Activated T-cell treated with anti-CD3 and anti-CD28 coated beads, Interleukin-2, amount 50 U/mL, for 24 hours (primary cell): ENCODE results near the gene METTL2A.
"Not testable (repeated sequence)": the region's sequence is repeated elsewhere in the genome, so short reads cannot be mapped to it uniquely, and the experiment has no call there.

ENCODE experiments used
- DNase-seq: peaks from one replicate; pipeline ENCODE4 v3.0.0-alpha.2; 2020
- H3K27ac Mint-ChIP-seq: 2 replicates; pipeline ENCODE4 v1.8.0; 2020; ENCODE audit warnings: mild to moderate bottlenecking, mixed read lengths
- H3K27me3 Mint-ChIP-seq: 2 replicates; pipeline ENCODE4 v1.8.0; 2020; ENCODE audit warnings: mixed read lengths
- H3K36me3 Mint-ChIP-seq: 2 replicates; pipeline ENCODE4 v1.8.0; 2020; ENCODE audit warnings: low read depth, mixed read lengths
- H3K4me1 Mint-ChIP-seq: 2 replicates; pipeline ENCODE4 v1.8.0; 2020; ENCODE audit warnings: low read depth, mixed read lengths
- H3K4me3 Mint-ChIP-seq: 2 replicates; pipeline ENCODE4 v1.8.0; 2020; ENCODE audit warnings: mild to moderate bottlenecking, moderate library complexity, mixed read lengths
- H3K9me3 Mint-ChIP-seq: 2 replicates; pipeline ENCODE4 v1.8.0; 2020; ENCODE audit warnings: mixed read lengths

Gene METTL2A

GRCh38 chr17:62453656-62454055, 30.0 kb downstream of the METTL2A start:
- not testable (repeated sequence) for H3K9me3 Mint-ChIP-seq, H3K27me3 Mint-ChIP-seq, DNase-seq, H3K4me3 Mint-ChIP-seq
- H3K4me1 Mint-ChIP-seq: peaks cover 21% of the 10 kb centered on the region
- H3K36me3 Mint-ChIP-seq: peaks cover 23% of the 10 kb centered on the region
- peak overlapping the region; percentile 3 for H3K27ac Mint-ChIP-seq

- Mint-ChIP-seq H3K36me3 (peaks cover 18% of the 10 kb centered on the region), H3K4me1 (peaks cover 22% of the 10 kb centered on the region)
- H3K27me3 Mint-ChIP-seq, H3K27ac Mint-ChIP-seq, H3K9me3 Mint-ChIP-seq, DNase-seq, H3K4me3 Mint-ChIP-seq: not testable (repeated sequence)
Measured at GRCh38 chr17:62454111-62454510, 30.4 kb downstream of the METTL2A start.

DNA sequence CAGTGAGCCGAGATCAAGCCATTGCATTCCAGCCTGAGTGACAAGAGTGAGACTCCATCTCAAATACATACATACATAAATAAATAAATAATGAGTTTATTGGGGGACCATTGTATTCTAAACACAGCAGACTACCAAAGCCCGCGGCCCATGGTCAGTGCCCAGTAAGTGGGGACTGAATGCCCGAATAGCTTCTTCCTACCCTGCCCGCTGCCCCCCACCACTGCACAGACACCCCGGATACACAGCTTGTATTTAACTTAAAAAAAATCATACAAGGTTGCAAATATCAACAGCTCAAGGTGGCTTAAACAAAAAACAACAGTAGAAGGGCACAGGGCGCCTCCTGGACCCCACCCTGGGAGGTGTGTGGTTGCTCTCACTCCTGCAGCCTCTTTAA, 32.3 kb downstream of the METTL2A start:
- Mint-ChIP-seq H3K4me1 (peaks cover 22% of the 10 kb centered on the region), H3K9me3 (no peaks in the 10 kb centered on the region), H3K36me3 (peaks cover 6% of the 10 kb centered on the region), H3K4me3 (no peak overlapping the region), H3K27me3 (no peaks in the 10 kb centered on the region), H3K27ac (no peak overlapping the region)
- no peak for DNase-seq

- H3K36me3 Mint-ChIP-seq, H3K27me3 Mint-ChIP-seq, H3K9me3 Mint-ChIP-seq, H3K27ac Mint-ChIP-seq, H3K4me3 Mint-ChIP-seq, DNase-seq: not testable (repeated sequence)
- peaks cover 18% of the 10 kb centered on the region for H3K4me1 Mint-ChIP-seq
Measured at GRCh38 chr17:62458483-62458882, 34.8 kb downstream of the METTL2A start.

- DNase-seq, H3K27me3 Mint-ChIP-seq, H3K36me3 Mint-ChIP-seq, H3K9me3 Mint-ChIP-seq, H3K4me3 Mint-ChIP-seq, H3K4me1 Mint-ChIP-seq, H3K27ac Mint-ChIP-seq: not testable (repeated sequence)
Measured at GRCh38 chr17:62464422-62464821, 40.7 kb downstream of the METTL2A start.

- not testable (repeated sequence) for H3K4me3 Mint-ChIP-seq, H3K27me3 Mint-ChIP-seq, H3K36me3 Mint-ChIP-seq, DNase-seq, H3K27ac Mint-ChIP-seq, H3K9me3 Mint-ChIP-seq, H3K4me1 Mint-ChIP-seq
Measured at GRCh38 chr17:62465271-62465670, 41.6 kb downstream of the METTL2A start.

- H3K4me3 Mint-ChIP-seq, H3K9me3 Mint-ChIP-seq, H3K27me3 Mint-ChIP-seq: not testable (repeated sequence)
Measured at GRCh38 chr17:62470666-62471379, 47.1 kb downstream of the METTL2A start.

GRCh38 chr17:62471380-62471880, 47.7 kb downstream of the METTL2A start:
- not testable (repeated sequence) for H3K27me3 Mint-ChIP-seq, DNase-seq, H3K36me3 Mint-ChIP-seq, H3K9me3 Mint-ChIP-seq, H3K27ac Mint-ChIP-seq, H3K4me3 Mint-ChIP-seq, H3K4me1 Mint-ChIP-seq

More at GRCh38 chr17:62470666-62471379, 47.1 kb downstream of the METTL2A start:
- DNase-seq: peak; percentile 75
- not testable (repeated sequence) for H3K4me1 Mint-ChIP-seq, H3K36me3 Mint-ChIP-seq
- peak overlapping the region; percentile 47 for H3K27ac Mint-ChIP-seq

GRCh38 chr17:62473030-62473982, 49.6 kb downstream of the METTL2A start:
- H3K9me3 Mint-ChIP-seq, H3K27ac Mint-ChIP-seq, H3K27me3 Mint-ChIP-seq, DNase-seq, H3K36me3 Mint-ChIP-seq, H3K4me3 Mint-ChIP-seq: not testable (repeated sequence)
- H3K4me1 Mint-ChIP-seq: peaks cover 17% of the 10 kb centered on the region

GRCh38 chr17:62477111-62477510, 53.4 kb downstream of the METTL2A start:
- H3K4me1 Mint-ChIP-seq: peaks cover 25% of the 10 kb centered on the region
- H3K36me3 Mint-ChIP-seq: peaks cover 25% of the 10 kb centered on the region
- peak overlapping the region; percentile 80 for H3K4me3 Mint-ChIP-seq
- not testable (repeated sequence) for H3K27me3 Mint-ChIP-seq, DNase-seq, H3K9me3 Mint-ChIP-seq
- peak overlapping the region; percentile 79 for H3K27ac Mint-ChIP-seq

DNA sequence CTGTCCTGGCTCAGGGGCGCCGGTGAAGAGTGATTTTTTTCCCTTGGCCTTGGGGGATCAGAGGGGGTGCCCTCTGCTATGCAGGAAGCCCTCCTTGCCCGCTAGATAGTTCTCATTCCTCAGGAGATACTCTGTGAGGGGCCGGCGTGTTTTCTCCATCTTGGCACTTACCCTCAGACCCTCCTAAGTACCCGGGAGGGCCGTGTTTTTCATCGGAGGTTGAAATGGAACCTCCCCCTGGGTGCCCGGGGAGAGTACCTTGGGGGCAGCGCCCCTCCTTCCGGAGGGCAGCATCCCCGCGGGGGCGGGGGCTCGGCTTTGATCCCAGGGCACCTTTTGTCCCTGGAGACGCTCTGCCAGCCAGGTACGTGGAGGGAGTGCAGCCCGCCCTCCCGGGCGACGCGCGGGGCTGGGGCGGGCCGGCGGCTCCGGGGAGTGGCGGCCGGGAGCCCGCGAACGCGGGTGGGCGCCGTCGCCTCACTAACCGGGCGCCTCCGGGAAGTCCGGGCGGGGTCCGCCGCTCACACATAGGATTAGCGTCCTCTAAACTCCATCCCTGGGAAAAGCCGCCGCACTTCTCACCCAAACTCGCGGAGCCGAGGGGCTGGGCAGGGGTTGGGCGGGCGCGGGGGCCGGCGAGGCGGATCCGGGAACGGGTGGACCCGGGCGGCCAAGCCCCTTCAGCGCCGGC, 54.2 kb downstream of the METTL2A start:
- H3K4me3 Mint-ChIP-seq: peak overlapping the region; percentile 80
- peak; percentile 72 for DNase-seq
- not testable (repeated sequence) for H3K27me3 Mint-ChIP-seq

DNA sequence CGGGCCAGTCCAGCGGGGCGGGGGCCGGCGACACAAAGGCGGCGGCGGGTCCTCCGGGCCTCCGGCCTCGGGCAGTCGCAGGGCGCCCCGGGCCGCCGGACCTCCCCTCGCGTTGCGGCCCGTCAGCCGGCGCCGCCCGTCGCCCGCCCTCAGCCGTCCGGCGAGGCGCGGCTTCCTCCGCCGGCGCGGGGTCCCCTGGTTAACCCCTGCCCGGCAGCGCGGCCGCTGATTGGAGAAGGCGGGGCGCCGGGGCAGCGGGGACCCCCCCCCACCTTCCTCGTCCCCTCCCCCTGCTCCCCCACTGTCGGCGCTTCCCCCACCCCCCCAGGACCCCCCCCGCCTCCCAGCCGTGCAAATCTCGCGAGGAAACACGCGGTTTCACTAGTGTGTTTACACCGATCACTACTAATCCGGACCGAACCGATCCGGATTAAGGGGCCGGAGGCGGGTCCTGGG, 54.8 kb downstream of the METTL2A start, which contains the start of gene TLK2:
TLK2 (plus strand) TSS at position 402 of the 456 bp plus-strand sequence. CDS start 2,301 bp downstream, outside the sequence.
- Mint-ChIP-seq H3K4me3 (peak within 1 kb of the TSS; percentile 90), H3K27ac (peak within 1 kb of the TSS; percentile 96), H3K9me3 (no peaks in the 10 kb centered on the region), H3K4me1 (peaks cover 33% of the 10 kb centered on the region), H3K27me3 (no peaks in the 10 kb centered on the region), H3K36me3 (peaks cover 37% of the 10 kb centered on the region)
- DNase-seq: peak; percentile 86

More for the DNA sequence above, 54.2 kb downstream of the METTL2A start:
- H3K27ac Mint-ChIP-seq: peak overlapping the region; percentile 79
- H3K36me3 Mint-ChIP-seq: peaks cover 32% of the 10 kb centered on the region
- peaks cover 30% of the 10 kb centered on the region for H3K4me1 Mint-ChIP-seq
- H3K9me3 Mint-ChIP-seq: not testable (repeated sequence)

DNA sequence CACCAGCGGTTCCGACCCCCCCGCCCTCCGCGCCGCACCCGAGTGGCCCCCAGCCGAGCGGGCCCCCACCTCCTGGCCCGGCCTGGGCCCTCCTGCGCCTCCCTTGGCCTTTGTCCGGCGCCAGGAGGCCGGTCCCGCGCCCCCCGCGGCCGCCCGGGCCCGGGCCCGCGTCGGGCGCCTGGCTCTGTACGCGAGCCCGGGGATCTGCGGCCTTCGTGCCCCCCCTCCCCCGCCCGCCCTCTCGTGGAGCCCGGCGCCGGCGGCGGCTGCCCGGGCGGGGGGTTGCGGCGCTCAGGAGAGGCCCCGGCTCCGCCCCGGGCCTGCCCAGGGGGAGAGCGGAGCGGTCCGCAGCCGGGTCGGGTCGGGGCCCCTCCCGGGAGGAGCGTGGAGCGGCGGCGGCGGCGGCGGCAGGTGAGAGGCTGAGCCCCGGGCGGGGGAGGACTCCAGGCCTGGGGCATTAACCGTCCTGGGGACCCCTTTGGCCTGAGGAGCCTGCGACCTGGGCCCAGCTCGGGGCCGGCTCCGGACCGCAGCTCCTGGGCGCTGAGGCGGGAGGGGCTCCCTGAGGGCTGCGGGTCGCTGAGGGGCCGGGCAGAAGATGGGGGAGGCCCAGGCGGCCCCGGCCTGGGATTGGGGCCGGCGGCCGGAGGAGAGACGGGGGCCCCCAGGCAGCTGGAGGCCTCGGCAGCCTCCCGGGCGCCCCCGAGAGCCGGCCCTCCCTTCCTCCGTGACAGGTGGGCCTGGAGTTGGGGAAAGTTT, 55.4 kb downstream of the METTL2A start:
- Mint-ChIP-seq H3K36me3 (peaks cover 42% of the 10 kb centered on the region), H3K4me3 (peak overlapping the region; percentile 90), H3K27ac (peak overlapping the region; percentile 96), H3K4me1 (peaks cover 35% of the 10 kb centered on the region)
- DNase-seq: peak; percentile 73
- not testable (repeated sequence) for H3K9me3 Mint-ChIP-seq, H3K27me3 Mint-ChIP-seq
